HepG2 (cell line): ENCODE measurements around the gene ZMIZ1. TPM values are rescaled to one million over a fixed set of nuclear protein-coding genes. Genes with fewer than 3 reads are reported as not detected.

Experiments
- CBFB ChIP-seq: sonication (generic); formaldehyde crosslinking; IDR thresholded peaks from 2 replicates; pipeline ENCODE4 v1.4.0; 2020; ENCODE audit warnings: missing genetic modification reagents
- DMTF1 ChIP-seq: sonication (generic); formaldehyde crosslinking; IDR thresholded peaks from 2 replicates; pipeline ENCODE4 v1.4.0; 2020; ENCODE audit warnings: mild to moderate bottlenecking, missing genetic modification reagents
- FOXO1 ChIP-seq: sonication (generic); formaldehyde crosslinking; IDR thresholded peaks from 2 replicates; pipeline ENCODE4 v1.4.0; 2020; ENCODE audit warnings: missing genetic modification reagents
- GFI1 ChIP-seq: sonication (generic); formaldehyde crosslinking; IDR thresholded peaks from 2 replicates; pipeline ENCODE4 v1.5.0; 2020; ENCODE audit warnings: missing genetic modification reagents, mild to moderate bottlenecking, borderline replicate concordance
- HNRNPLL ChIP-seq: fragments of 200-400 bp; formaldehyde crosslinking; IDR thresholded peaks from 2 replicates; pipeline ENCODE4 v1.6.1; 2017; ENCODE audit warnings: mild to moderate bottlenecking, low read depth, low read length; ENCODE audit not compliant: poor library complexity, severe bottlenecking
- HOMEZ ChIP-seq: IDR thresholded peaks from 2 replicates; pipeline ENCODE4 v1.6.1; 2016; ENCODE audit warnings: low read depth
- IKZF1 ChIP-seq: fragments of 450-650 bp; IDR thresholded peaks from 2 replicates; pipeline ENCODE4 v1.7.1; 2016
- NFIC ChIP-seq: IDR thresholded peaks from 2 replicates; pipeline ENCODE4 v1.6.1; 2012; ENCODE audit warnings: mild to moderate bottlenecking, low read length, inconsistent platforms
- PHF5A ChIP-seq: IDR thresholded peaks from one replicate; pipeline ENCODE4 v1.6.1; 2018; ENCODE audit warnings: low read depth, missing genetic modification reagents; ENCODE audit not compliant: unreplicated experiment
- RARG ChIP-seq: sonication (generic); formaldehyde crosslinking; IDR thresholded peaks from 2 replicates; pipeline ENCODE4 v1.4.0; 2020; ENCODE audit warnings: low read depth, mild to moderate bottlenecking, missing genetic modification reagents
- SP140L ChIP-seq: sonication (generic); formaldehyde crosslinking; IDR thresholded peaks from 2 replicates; pipeline ENCODE4 v1.4.0; 2020; ENCODE audit warnings: missing genetic modification reagents, borderline replicate concordance
- SUZ12 ChIP-seq: fragments of 150-350 bp; IDR thresholded peaks from 2 replicates; pipeline ENCODE4 v1.6.1; 2014; ENCODE audit warnings: low read depth, low read length
- THYN1 ChIP-seq: sonication (generic); formaldehyde crosslinking; IDR thresholded peaks from 2 replicates; pipeline ENCODE4 v1.8.1; 2023; ENCODE audit warnings: low read depth, mild to moderate bottlenecking, moderate library complexity, missing genetic modification reagents, borderline replicate concordance
- ZFP91 ChIP-seq: sonication (generic); formaldehyde crosslinking; IDR thresholded peaks from 2 replicates; pipeline ENCODE4 v1.9.0; 2022; ENCODE audit warnings: missing genetic modification reagents, mild to moderate bottlenecking, borderline replicate concordance
- ZNF326 ChIP-seq: sonication (generic); formaldehyde crosslinking; IDR thresholded peaks from 2 replicates; pipeline ENCODE4 v1.4.0; 2020; ENCODE audit warnings: missing genetic modification reagents, borderline replicate concordance
- ZNF652 ChIP-seq: IDR thresholded peaks from 2 replicates; pipeline ENCODE4 v1.6.1; 2016; ENCODE audit warnings: low read depth, borderline replicate concordance
- ZNF710 ChIP-seq: sonication (generic); formaldehyde crosslinking; IDR thresholded peaks from 2 replicates; pipeline ENCODE4 v1.5.0; 2020; ENCODE audit warnings: mild to moderate bottlenecking, missing genetic modification reagents, borderline replicate concordance
- polyA plus RNA-seq, 8 experiments: library from polyadenylated mRNA; depleted of rRNA in 3 of 8; stranded (reverse) in 7 of 8; unstranded in 1 of 8; fragments of >200 nt; fragmentation: Illumina TruSeq in 4 of 8; extraction: Trizol in 4 of 8; gene quantifications; 2 replicates each; pipeline versions ENCODE4 v1.2.1 to v1.2.3, GENCODE V29; 2011 to 2016; ENCODE audit warnings: low read depth in 4 of 8, missing spikeins in 1 of 8, mixed read lengths in 1 of 8; ENCODE audit not compliant: insufficient read depth in 1 of 8
- total RNA-seq, 5 experiments: library from RNA; depleted of rRNA; stranded (reverse); fragments of >200 nt; fragmentation: Illumina TruSeq; extraction: Trizol; gene quantifications; 2 replicates each; pipeline ENCODE4 v1.2.3, GENCODE V29; 2016; ENCODE audit warnings: low read depth in 1 of 5
- TF ChIP-seq, protein P1 (sequence below): IDR thresholded peaks from 2 replicates; pipeline ENCODE4 v1.6.1; 2012; ENCODE audit warnings: low read depth, low read length, improper control_type of control experiment
- TF ChIP-seq, protein P2 (sequence below): sonication (generic); formaldehyde crosslinking; IDR thresholded peaks from 2 replicates; pipeline ENCODE4 v1.4.0; 2020; ENCODE audit warnings: mild to moderate bottlenecking, missing genetic modification reagents, borderline replicate concordance

The ZMIZ1 gene
- total and polyA plus RNA-seq, 2 of the 13 experiments (the other 11 are each of a cell fraction or from before 2014, with no cell fraction given) = 5.3 to 10.2 TPM

DNA sequence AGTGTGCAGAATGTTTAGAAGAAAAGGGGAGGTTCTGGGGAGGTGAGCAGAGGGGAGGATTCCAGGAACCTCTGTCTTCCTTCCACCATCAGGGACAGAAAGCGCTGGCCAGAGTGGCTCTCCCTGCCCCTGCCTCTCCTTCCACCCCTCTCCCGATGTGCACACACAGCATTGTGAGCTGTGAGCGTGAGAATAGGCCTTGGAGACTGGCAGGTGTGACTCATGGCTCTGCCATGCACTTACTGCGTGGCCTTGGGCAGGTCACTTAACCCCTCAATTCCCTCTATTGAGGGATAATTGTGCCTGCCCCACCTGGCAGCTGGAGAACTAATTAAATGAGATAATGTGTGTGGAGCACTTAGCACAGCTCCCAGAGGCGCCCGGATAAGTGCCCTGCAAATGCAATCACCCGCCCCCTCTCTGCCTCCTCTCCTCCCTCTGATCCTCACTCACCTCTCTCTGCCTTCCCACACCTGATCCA lies 115.4 kb downstream of the ZMIZ1 start (continued):
- TF ChIP-seq SUZ12 = no peak
- no peak for TF ChIP-seq ZNF326
- no peak for TF ChIP-seq CBFB (CRISPR knock-in tag)
- peak; percentile 43; the same call in 1 of the 2 replicates for TF ChIP-seq HOMEZ
- TF ChIP-seq, protein P1, sequence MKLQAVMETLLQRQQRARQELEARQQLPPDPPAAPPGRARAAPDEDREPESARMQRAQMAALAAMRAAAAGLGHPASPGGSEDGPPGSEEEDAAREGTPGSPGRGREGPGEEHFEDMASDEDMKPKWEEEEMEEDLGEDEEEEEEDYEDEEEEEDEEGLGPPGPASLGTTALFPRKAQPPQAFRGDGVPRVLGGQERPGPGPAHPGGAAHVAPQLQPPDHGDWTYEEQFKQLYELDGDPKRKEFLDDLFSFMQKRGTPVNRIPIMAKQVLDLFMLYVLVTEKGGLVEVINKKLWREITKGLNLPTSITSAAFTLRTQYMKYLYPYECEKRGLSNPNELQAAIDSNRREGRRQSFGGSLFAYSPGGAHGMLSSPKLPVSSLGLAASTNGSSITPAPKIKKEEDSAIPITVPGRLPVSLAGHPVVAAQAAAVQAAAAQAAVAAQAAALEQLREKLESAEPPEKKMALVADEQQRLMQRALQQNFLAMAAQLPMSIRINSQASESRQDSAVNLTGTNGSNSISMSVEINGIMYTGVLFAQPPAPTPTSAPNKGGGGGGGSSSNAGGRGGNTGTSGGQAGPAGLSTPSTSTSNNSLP = no peak
- peak; percentile 98 for TF ChIP-seq ZNF652 (CRISPR knock-in tag)
- TF ChIP-seq ZNF710 (CRISPR knock-in tag) = no peak
- no peak for TF ChIP-seq RARG
- TF ChIP-seq, protein P2, sequence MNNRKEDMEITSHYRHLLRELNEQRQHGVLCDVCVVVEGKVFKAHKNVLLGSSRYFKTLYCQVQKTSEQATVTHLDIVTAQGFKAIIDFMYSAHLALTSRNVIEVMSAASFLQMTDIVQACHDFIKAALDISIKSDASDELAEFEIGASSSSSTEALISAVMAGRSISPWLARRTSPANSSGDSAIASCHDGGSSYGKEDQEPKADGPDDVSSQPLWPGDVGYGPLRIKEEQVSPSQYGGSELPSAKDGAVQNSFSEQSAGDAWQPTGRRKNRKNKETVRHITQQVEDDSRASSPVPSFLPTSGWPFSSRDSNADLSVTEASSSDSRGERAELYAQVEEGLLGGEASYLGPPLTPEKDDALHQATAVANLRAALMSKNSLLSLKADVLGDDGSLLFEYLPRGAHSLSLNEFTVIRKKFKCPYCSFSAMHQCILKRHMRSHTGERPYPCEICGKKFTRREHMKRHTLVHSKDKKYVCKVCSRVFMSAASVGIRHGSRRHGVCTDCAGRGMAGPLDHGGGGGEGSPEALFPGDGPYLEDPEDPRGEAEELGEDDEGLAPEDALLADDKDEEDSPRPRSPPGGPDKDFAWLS (CRISPR knock-in tag) = no peak
- no peak for TF ChIP-seq PHF5A
- no peak for TF ChIP-seq HNRNPLL
- TF ChIP-seq DMTF1 (CRISPR knock-in tag) = no peak
- no peak for TF ChIP-seq IKZF1
- no peak for TF ChIP-seq SP140L
- TF ChIP-seq ZFP91 = peak; percentile 39; the same call in 1 of the 2 replicates
- TF ChIP-seq THYN1 = no peak
- TF ChIP-seq NFIC = no peak
- peak; percentile 58; the same call in 1 of the 2 replicates for TF ChIP-seq FOXO1
- TF ChIP-seq GFI1 (CRISPR knock-in tag) = peak; percentile 39; the same call in 1 of the 2 replicates
